ENCODE data around the gene PCDHGA8. TPM values are rescaled to one million over a fixed set of nuclear protein-coding genes. Genes with fewer than 3 reads are reported as not detected.
"Not testable (repeated sequence)": the region's sequence is repeated elsewhere in the genome, so short reads cannot be mapped to it uniquely, and the experiment has no call there.

Gene PCDHGA8
- total RNA-seq, 1 experiment from 2014 or later = not detected

DNA sequence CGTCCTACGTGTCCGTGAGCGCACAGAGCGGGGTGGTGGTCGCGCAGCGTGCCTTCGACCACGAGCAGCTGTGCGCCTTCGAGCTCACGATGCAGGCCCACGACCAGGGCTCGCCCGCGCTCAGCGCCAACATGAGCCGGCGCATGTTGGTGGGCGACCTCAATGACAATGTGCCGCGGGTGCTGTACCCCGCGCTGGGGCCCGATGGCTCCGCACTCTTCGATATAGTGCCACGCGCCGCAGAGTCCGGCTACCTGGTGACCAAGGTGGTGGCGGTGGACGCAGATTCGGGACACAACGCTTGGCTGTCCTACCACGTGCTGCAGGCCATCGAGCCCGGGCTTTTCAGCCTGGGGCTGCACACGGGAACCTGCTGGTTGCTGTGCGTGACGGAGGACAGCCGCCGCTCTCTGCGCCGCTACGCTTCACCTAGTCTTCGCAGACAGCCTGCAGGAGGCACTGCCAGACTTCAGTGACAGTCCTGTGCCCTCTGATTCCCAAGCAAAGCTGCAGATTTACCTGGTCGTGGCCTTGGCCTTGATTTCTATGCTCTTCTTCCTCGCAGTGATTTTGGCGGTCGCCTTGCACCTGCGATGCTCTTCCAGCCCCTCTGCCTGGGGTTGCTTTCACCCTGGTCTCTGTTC is 35.5 kb downstream of the PCDHGA8 start:
- H3K36me3 ChIP-seq (replicated peaks; ENCODE audit: control insufficient read depth, insufficient read depth, low read length) = no peaks in the 10 kb centered on the region
- H3K4me3 ChIP-seq (ENCODE audit: insufficient read depth, low read depth, low read length) = no peak overlapping the region
- H3K27me3 ChIP-seq (ENCODE audit: control insufficient read depth, insufficient read depth, low read length) = no peaks in the 10 kb centered on the region
- DNase-seq = no peak

GRCh38 chr5:141430332-141431113 is 38.1 kb downstream of the PCDHGA8 start, which contains the start of gene PCDHGA12:
Gene PCDHGA12, plus strand, starts transcription at chr5:141430507. Its CDS starts 253 bp downstream, at chr5:141430760.
- Histone ChIP-seq H3K4me3 (ENCODE audit: insufficient read depth, low read depth, low read length) (no peak within 1 kb of the TSS), H3K36me3 (replicated peaks; ENCODE audit: control insufficient read depth, insufficient read depth, low read length) (no peaks in the 10 kb centered on the region), H3K27me3 (ENCODE audit: control insufficient read depth, insufficient read depth, low read length) (no peaks in the 10 kb centered on the region)
- DNase-seq = no peak

GRCh38 chr5:141431286-141431685 is 38.9 kb downstream of the PCDHGA8 start:
- H3K27me3 ChIP-seq (ENCODE audit: control insufficient read depth, insufficient read depth, low read length) = no peaks in the 10 kb centered on the region
- no peak for DNase-seq
- H3K4me3 ChIP-seq (ENCODE audit: insufficient read depth, low read depth, low read length) = no peak overlapping the region
- H3K36me3 ChIP-seq (replicated peaks; ENCODE audit: control insufficient read depth, insufficient read depth, low read length) = no peaks in the 10 kb centered on the region

DNA sequence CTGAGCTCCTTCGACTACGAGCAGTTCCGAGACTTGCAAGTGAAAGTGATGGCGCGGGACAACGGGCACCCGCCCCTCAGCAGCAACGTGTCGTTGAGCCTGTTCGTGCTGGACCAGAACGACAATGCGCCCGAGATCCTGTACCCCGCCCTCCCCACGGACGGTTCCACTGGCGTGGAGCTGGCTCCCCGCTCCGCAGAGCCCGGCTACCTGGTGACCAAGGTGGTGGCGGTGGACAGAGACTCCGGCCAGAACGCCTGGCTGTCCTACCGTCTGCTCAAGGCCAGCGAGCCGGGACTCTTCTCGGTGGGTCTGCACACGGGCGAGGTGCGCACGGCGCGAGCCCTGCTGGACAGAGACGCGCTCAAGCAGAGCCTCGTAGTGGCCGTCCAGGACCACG is 39.9 kb downstream of the PCDHGA8 start:
- H3K36me3 ChIP-seq (replicated peaks; ENCODE audit: control insufficient read depth, insufficient read depth, low read length); H3K4me3 ChIP-seq (ENCODE audit: insufficient read depth, low read depth, low read length); DNase-seq; H3K27me3 ChIP-seq (ENCODE audit: control insufficient read depth, insufficient read depth, low read length): not testable (repeated sequence)

- DNase-seq; H3K4me3 ChIP-seq (ENCODE audit: insufficient read depth, low read depth, low read length); H3K36me3 ChIP-seq (replicated peaks; ENCODE audit: control insufficient read depth, insufficient read depth, low read length); H3K27me3 ChIP-seq (ENCODE audit: control insufficient read depth, insufficient read depth, low read length): not testable (repeated sequence)
Observed at GRCh38 chr5:141432726-141433125, 40.3 kb downstream of the PCDHGA8 start.

DNA sequence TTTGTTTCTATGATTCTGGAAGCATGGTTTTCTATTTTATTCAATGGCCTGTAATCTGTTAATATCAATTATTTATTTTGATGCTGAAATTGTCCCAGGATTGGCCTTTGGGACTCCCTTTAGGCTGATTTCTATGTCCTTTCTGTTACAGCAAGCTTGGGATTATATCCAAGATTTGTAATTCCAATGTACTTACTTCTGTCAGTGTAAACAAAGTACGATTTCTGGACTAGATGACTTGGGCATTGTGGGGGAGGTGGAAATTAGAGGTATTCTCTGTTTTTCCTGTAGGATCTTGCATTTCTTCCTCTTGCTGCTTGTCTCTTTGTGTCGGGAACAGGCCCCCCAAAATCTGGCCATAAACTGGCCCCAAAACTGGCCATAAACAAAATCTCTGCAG is 41.6 kb downstream of the PCDHGA8 start:
- no peak for DNase-seq
- H3K36me3 ChIP-seq (replicated peaks; ENCODE audit: control insufficient read depth, insufficient read depth, low read length) = no peaks in the 10 kb centered on the region
- H3K4me3 ChIP-seq (ENCODE audit: insufficient read depth, low read depth, low read length) = no peak overlapping the region
- H3K27me3 ChIP-seq (ENCODE audit: control insufficient read depth, insufficient read depth, low read length) = no peaks in the 10 kb centered on the region

- no peak overlapping the region for H3K4me3 ChIP-seq (ENCODE audit: insufficient read depth, low read depth, low read length)
- H3K36me3 ChIP-seq (replicated peaks; ENCODE audit: control insufficient read depth, insufficient read depth, low read length) = no peaks in the 10 kb centered on the region
- H3K27me3 ChIP-seq (ENCODE audit: control insufficient read depth, insufficient read depth, low read length) = no peaks in the 10 kb centered on the region
- DNase-seq = no peak
Observed at GRCh38 chr5:141437221-141437620, 44.8 kb downstream of the PCDHGA8 start.

DNA sequence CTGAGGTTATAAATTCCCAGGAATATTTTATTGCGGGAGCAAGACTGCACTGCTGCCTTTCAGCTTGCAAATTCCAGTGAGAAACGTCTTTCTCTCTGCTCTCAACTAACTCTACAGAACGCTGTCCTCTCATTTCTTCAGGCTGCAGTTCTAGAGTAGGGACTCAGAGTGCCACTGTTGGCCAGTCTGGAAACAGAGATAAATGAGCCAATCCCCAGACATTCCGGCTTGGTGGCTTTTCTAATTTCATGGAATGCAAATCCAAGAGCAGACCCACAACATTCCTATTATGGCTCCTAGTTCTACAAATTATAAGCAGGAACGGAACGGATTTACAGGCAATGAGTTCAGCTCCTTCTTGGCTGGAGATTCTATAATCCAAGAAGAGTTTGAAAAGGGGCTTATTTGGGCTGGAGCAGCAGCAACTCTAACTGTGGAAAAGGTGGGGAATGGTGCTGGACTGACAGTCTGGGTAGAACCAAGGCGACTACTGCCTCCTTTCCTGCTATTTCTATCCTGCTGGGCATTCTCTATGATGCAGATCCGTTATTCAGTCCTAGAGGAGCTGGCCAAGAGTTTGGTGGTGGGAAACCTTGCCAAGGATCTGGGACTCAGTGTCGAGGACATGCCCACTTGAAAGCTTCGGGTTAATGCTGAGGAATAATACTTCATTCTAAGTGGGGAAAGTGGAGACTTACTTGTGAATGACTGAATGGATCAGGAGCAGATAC is 47.1 kb downstream of the PCDHGA8 start:
- no peaks in the 10 kb centered on the region for H3K36me3 ChIP-seq (replicated peaks; ENCODE audit: control insufficient read depth, insufficient read depth, low read length)
- DNase-seq = peak; percentile 34

GRCh38 chr5:141440341-141440740 is 47.9 kb downstream of the PCDHGA8 start:
- DNase-seq = no peak
- H3K36me3 ChIP-seq (replicated peaks; ENCODE audit: control insufficient read depth, insufficient read depth, low read length) = no peaks in the 10 kb centered on the region
- H3K27me3 ChIP-seq (ENCODE audit: control insufficient read depth, insufficient read depth, low read length) = no peaks in the 10 kb centered on the region
- H3K4me3 ChIP-seq (ENCODE audit: insufficient read depth, low read depth, low read length) = no peak overlapping the region

More for the DNA sequence above, 47.1 kb downstream of the PCDHGA8 start:
- Histone ChIP-seq H3K4me3 (ENCODE audit: insufficient read depth, low read depth, low read length) (no peak overlapping the region), H3K27me3 (ENCODE audit: control insufficient read depth, insufficient read depth, low read length) (no peaks in the 10 kb centered on the region)

DNA sequence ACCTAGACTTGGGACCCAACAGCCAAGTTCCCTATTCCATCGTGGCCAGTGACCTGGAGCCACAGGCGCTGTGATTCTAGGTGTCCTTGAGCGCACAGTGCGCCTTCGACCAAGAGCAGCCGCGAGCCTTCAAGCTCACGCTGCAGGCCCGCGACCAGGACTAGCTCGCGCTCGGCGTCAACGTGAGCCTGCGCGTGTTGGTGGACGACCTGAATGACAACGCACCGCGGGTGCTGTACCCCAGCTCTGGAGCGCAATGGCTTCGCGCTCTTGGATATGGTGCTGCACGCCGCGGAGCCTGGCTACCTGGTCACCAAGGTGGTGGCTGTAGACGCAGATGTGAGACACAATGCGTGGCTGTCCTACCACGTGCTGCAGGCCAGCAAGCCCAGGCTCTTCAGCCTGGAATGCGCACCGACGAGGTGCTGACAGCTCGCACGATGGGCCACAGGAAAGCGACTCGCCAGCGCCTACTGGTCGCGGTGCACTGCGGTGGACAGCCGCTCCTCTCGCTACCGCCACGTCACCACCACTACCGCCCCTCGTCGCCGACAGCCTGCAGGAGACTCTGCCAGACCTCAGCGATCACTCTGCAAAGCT is 49.2 kb downstream of the PCDHGA8 start:
- no peak overlapping the region for H3K4me3 ChIP-seq (ENCODE audit: insufficient read depth, low read depth, low read length)
- no peaks in the 10 kb centered on the region for H3K27me3 ChIP-seq (ENCODE audit: control insufficient read depth, insufficient read depth, low read length)
- DNase-seq = no peak
- H3K36me3 ChIP-seq (replicated peaks; ENCODE audit: control insufficient read depth, insufficient read depth, low read length) = no peaks in the 10 kb centered on the region

Other genes with a start within 250 kb of the PCDHGA8 start
- not detected in 2 replicates for gene PCDHB6, start 242.6 kb upstream of the PCDHGA8 start, total RNA-seq (2014; rRNA removed; shearing (Covaris generic))
- gene PCDHB7, start 220.0 kb upstream of the PCDHGA8 start, total RNA-seq (2014; rRNA removed; shearing (Covaris generic)) = 0.03 TPM in 1 of 2 replicates, not detected in the other
- gene PCDHB8, start 214.8 kb upstream of the PCDHGA8 start, total RNA-seq (2014; rRNA removed; shearing (Covaris generic)) = not detected in 2 replicates
- 0.03 and 0.07 TPM in 2 replicates for gene PCDHB16, start 210.2 kb upstream of the PCDHGA8 start, total RNA-seq (2014; rRNA removed; shearing (Covaris generic))
- gene PCDHB9, start 205.5 kb upstream of the PCDHGA8 start, total RNA-seq (2014; rRNA removed; shearing (Covaris generic)) = not detected in 2 replicates
- 0.03 and 0.33 TPM in 2 replicates for gene PCDHB10, start 200.3 kb upstream of the PCDHGA8 start, total RNA-seq (2014; rRNA removed; shearing (Covaris generic))
- gene PCDHB11, start 193.0 kb upstream of the PCDHGA8 start, total RNA-seq (2014; rRNA removed; shearing (Covaris generic)) = 0.03 and 0.18 TPM in 2 replicates
- gene PCDHB12, start 183.9 kb upstream of the PCDHGA8 start, total RNA-seq (2014; rRNA removed; shearing (Covaris generic)) = not detected in 2 replicates
- 0.03 TPM in 1 of 2 replicates, not detected in the other for gene PCDHB13, start 178.7 kb upstream of the PCDHGA8 start, total RNA-seq (2014; rRNA removed; shearing (Covaris generic))
- gene PCDHB14, start 169.3 kb upstream of the PCDHGA8 start, total RNA-seq (2014; rRNA removed; shearing (Covaris generic)) = 0.10 and 0.26 TPM in 2 replicates
- gene PCDHB15, start 147.2 kb upstream of the PCDHGA8 start, total RNA-seq (2014; rRNA removed; shearing (Covaris generic)) = not detected in 2 replicates
- 0.14 TPM in 1 of 2 replicates, not detected in the other for gene SLC25A2, start 88.6 kb upstream of the PCDHGA8 start, total RNA-seq (2014; rRNA removed; shearing (Covaris generic))
- gene TAF7, start 71.8 kb upstream of the PCDHGA8 start, total RNA-seq (2014; rRNA removed; shearing (Covaris generic)) = 39.5 and 41.8 TPM in 2 replicates
- not detected in 2 replicates for gene PCDHGA1, start 62.1 kb upstream of the PCDHGA8 start, total RNA-seq (2014; rRNA removed; shearing (Covaris generic))
- gene PCDHGA2, start 53.9 kb upstream of the PCDHGA8 start, total RNA-seq (2014; rRNA removed; shearing (Covaris generic)) = not detected in 2 replicates
- gene PCDHGA3, start 48.8 kb upstream of the PCDHGA8 start, total RNA-seq (2014; rRNA removed; shearing (Covaris generic)) = 0.14 TPM in 1 of 2 replicates, not detected in the other
- not detected in 2 replicates for gene PCDHGB1, start 42.5 kb upstream of the PCDHGA8 start, total RNA-seq (2014; rRNA removed; shearing (Covaris generic))
- 0.03 TPM in 1 of 2 replicates, not detected in the other for gene PCDHGA4, start 37.6 kb upstream of the PCDHGA8 start, total RNA-seq (2014; rRNA removed; shearing (Covaris generic))
- gene PCDHGB2, start 32.6 kb upstream of the PCDHGA8 start, total RNA-seq (2014; rRNA removed; shearing (Covaris generic)) = 0.03 TPM in 1 of 2 replicates, not detected in the other
- gene PCDHGA5, start 28.5 kb upstream of the PCDHGA8 start, total RNA-seq (2014; rRNA removed; shearing (Covaris generic)) = not detected in 2 replicates
- 0.26 TPM in 1 of 2 replicates, not detected in the other for gene PCDHGB3, start 22.4 kb upstream of the PCDHGA8 start, total RNA-seq (2014; rRNA removed; shearing (Covaris generic))
- 0.04 TPM in 1 of 2 replicates, not detected in the other for gene PCDHGA6, start 18.7 kb upstream of the PCDHGA8 start, total RNA-seq (2014; rRNA removed; shearing (Covaris generic))
- gene PCDHGA7, start 9.9 kb upstream of the PCDHGA8 start, total RNA-seq (2014; rRNA removed; shearing (Covaris generic)) = not detected in 2 replicates
- 0.66 and 1.4 TPM in 2 replicates for gene PCDHGB4, start 4.9 kb upstream of the PCDHGA8 start, total RNA-seq (2014; rRNA removed; shearing (Covaris generic))
- gene PCDHGB5, start 5.3 kb downstream of the PCDHGA8 start, total RNA-seq (2014; rRNA removed; shearing (Covaris generic)) = not detected in 2 replicates
- 0.04 and 0.10 TPM in 2 replicates for gene PCDHGA9, start 10.1 kb downstream of the PCDHGA8 start, total RNA-seq (2014; rRNA removed; shearing (Covaris generic))
- gene PCDHGB6, start 15.4 kb downstream of the PCDHGA8 start, total RNA-seq (2014; rRNA removed; shearing (Covaris generic)) = 1.7 and 1.9 TPM in 2 replicates
- gene PCDHGA10, start 20.4 kb downstream of the PCDHGA8 start, total RNA-seq (2014; rRNA removed; shearing (Covaris generic)) = 0.35 and 0.78 TPM in 2 replicates
- gene PCDHGB7, start 25.0 kb downstream of the PCDHGA8 start, total RNA-seq (2014; rRNA removed; shearing (Covaris generic)) = 4.4 and 4.6 TPM in 2 replicates
- 0.21 and 0.30 TPM in 2 replicates for gene PCDHGA11, start 28.4 kb downstream of the PCDHGA8 start, total RNA-seq (2014; rRNA removed; shearing (Covaris generic))
- 0.10 and 0.44 TPM in 2 replicates for gene PCDHGA12, start 37.9 kb downstream of the PCDHGA8 start, total RNA-seq (2014; rRNA removed; shearing (Covaris generic))
- gene PCDHGC3, start 83.3 kb downstream of the PCDHGA8 start, total RNA-seq (2014; rRNA removed; shearing (Covaris generic)) = 27.4 and 31.7 TPM in 2 replicates
- gene PCDHGC4, start 92.4 kb downstream of the PCDHGA8 start, total RNA-seq (2014; rRNA removed; shearing (Covaris generic)) = 9.9 and 12.5 TPM in 2 replicates
- gene PCDHGC5, start 96.4 kb downstream of the PCDHGA8 start, total RNA-seq (2014; rRNA removed; shearing (Covaris generic)) = 0.44 and 1.8 TPM in 2 replicates
- gene DIAPH1, start 226.4 kb downstream of the PCDHGA8 start, total RNA-seq (2014; rRNA removed; shearing (Covaris generic)) = 31.2 and 37.5 TPM in 2 replicates
- 81.3 and 82.7 TPM in 2 replicates for gene HDAC3, start 244.2 kb downstream of the PCDHGA8 start, total RNA-seq (2014; rRNA removed; shearing (Covaris generic))
- gene RELL2, start 244.4 kb downstream of the PCDHGA8 start, total RNA-seq (2014; rRNA removed; shearing (Covaris generic)) = 7.4 and 8.9 TPM in 2 replicates

Data from H7 (cell line).